NCI-H2196 (cell line): ENCODE results near the gene MRTO4.
"Not testable (repeated sequence)": the region's sequence is repeated elsewhere in the genome, so short reads cannot be mapped to it uniquely, and the experiment has no call there.

Experiments used
- DNase-seq: peaks from one replicate; lab custom pipeline; 2025; ENCODE audit not compliant: unreplicated experiment; lab: John Stamatoyannopoulos, UW

The MRTO4 gene

GRCh38 chr1:19269427-19270342 is 18.1 kb downstream of the MRTO4 start:
- DNase-seq, result not testable (repeated sequence)

GRCh38 chr1:19270343-19270730 is 18.7 kb downstream of the MRTO4 start:
- not testable (repeated sequence) for DNase-seq

GRCh38 chr1:19272064-19272463 is 20.5 kb downstream of the MRTO4 start:
- DNase-seq, result no peak

- DNase-seq, result no peak
Measured at GRCh38 chr1:19273106-19273843, 21.7 kb downstream of the MRTO4 start.

- not testable (repeated sequence) for DNase-seq
Measured at GRCh38 chr1:19273844-19274531, 22.4 kb downstream of the MRTO4 start.

GRCh38 chr1:19274636-19275035 is 23.0 kb downstream of the MRTO4 start:
- DNase-seq, result no peak

GRCh38 chr1:19283891-19284290 is 32.3 kb downstream of the MRTO4 start:
- no peak for DNase-seq

- no peak for DNase-seq
Measured at GRCh38 chr1:19284881-19285280, 33.3 kb downstream of the MRTO4 start.

GRCh38 chr1:19285366-19285765 is 33.8 kb downstream of the MRTO4 start:
- DNase-seq, result not testable (repeated sequence)

- not testable (repeated sequence) for DNase-seq
Measured at GRCh38 chr1:19285807-19286206, 34.2 kb downstream of the MRTO4 start.

GRCh38 chr1:19287436-19288185 is 36.0 kb downstream of the MRTO4 start:
- DNase-seq, result no peak

- DNase-seq, result not testable (repeated sequence)
Measured at GRCh38 chr1:19288324-19289241, 37.0 kb downstream of the MRTO4 start, which contains the start of gene AKR7A3. TSS of gene AKR7A3 (minus strand) at chr1:19288770. CDS start at chr1:19288709, 61 bp downstream.

GRCh38 chr1:19289244-19289643 is 37.6 kb downstream of the MRTO4 start:
- no peak for DNase-seq

GRCh38 chr1:19294638-19295037 is 43.0 kb downstream of the MRTO4 start:
- no peak for DNase-seq

- no peak for DNase-seq
Measured at GRCh38 chr1:19300211-19300610, 48.6 kb downstream of the MRTO4 start.

GRCh38 chr1:19304081-19304480 is 52.5 kb downstream of the MRTO4 start:
- not testable (repeated sequence) for DNase-seq

- DNase-seq, result no peak
Measured at GRCh38 chr1:19305880-19306279, 54.3 kb downstream of the MRTO4 start.

GRCh38 chr1:19306941-19307340 is 55.3 kb downstream of the MRTO4 start:
- DNase-seq, result no peak

GRCh38 chr1:19307794-19308508 is 56.3 kb downstream of the MRTO4 start:
- no peak for DNase-seq
